HG03135 (cell line): ENCODE data around the gene MTRF1.

Experiments
- ATAC-seq: cut with Tn5 transposase; IDR thresholded peaks from one replicate; pipeline ENCODE4 v1.9.1; 2021; ENCODE audit warnings: mild to moderate bottlenecking, moderate library complexity; ENCODE audit not compliant: unreplicated experiment

The MTRF1 gene, protein sequence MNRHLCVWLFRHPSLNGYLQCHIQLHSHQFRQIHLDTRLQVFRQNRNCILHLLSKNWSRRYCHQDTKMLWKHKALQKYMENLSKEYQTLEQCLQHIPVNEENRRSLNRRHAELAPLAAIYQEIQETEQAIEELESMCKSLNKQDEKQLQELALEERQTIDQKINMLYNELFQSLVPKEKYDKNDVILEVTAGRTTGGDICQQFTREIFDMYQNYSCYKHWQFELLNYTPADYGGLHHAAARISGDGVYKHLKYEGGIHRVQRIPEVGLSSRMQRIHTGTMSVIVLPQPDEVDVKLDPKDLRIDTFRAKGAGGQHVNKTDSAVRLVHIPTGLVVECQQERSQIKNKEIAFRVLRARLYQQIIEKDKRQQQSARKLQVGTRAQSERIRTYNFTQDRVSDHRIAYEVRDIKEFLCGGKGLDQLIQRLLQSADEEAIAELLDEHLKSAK

DNA sequence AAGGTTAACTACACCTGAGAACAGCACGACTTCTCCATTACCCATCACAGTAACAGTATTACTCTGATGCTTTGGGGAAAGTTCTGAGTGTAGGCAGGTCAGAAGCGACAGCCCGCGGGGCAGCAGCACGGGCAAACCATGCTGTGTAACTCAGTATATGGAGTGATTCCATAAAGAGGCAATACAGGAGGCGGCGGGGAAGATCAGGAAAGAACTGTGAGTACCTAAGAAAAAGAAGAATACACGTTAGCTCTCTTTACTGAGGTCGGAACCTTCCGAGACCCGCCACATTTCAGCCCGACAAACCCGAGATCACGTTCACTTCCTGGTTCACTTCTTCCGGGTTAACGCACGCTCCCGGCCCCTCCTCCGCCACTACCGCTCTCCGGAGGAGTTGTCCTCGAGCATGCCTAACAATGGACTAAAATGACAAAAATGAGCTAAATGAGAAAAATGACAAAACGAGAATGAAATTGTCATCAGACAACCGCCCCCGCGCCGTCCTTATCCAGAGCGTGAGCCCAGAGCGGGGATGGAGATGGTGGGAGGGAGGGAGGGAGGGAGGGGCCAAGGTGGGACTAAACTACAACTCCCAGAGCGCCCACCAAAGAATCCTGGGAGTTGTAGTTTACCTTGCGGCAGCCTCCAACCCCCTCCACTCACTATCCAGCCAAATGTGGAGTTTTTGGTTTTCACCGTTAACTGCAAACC is at the start of gene MTRF1:
Gene MTRF1 (minus strand): TSS at position 316 of the 711 bp plus-strand sequence. CDS start 2,669 bp downstream, outside the sequence.
- ATAC-seq: peak; percentile 91

DNA sequence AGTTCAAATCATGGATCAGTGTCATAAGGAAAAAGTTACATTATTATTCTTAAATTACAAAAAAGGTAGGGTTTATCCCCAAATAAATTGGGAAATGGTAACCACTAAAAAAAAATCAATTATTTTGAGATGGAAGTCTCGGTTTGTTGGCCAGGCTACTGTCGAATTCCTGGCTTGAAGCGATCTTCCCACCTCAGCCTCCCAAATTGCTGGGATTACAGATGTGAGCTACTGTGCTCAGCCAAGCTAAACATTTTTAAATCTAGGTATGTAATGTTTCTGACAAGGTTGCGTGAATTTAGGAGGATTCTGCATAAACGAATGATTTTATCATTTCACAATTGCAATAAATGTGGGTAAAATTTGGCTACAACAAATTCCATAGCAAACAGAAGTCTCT is 49.7 kb upstream of the MTRF1 start:
- no peak for ATAC-seq

DNA sequence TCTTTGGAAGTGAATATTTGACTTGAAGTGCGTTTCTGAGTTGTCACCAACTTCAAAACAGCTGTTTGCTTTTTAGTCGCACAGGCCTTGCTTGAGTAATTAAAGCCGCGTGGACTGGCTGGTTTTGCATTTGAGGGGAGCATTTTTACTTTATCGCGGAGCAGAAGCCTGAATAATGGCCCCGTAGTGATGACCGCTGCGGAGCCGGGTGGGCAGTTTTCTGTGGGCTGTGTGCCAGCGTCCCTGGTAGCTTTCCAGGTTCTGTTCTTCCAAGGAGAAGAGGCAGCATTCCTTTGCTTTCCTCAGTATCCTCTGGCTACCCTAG is 48.8 kb upstream of the MTRF1 start:
- no peak for ATAC-seq

DNA sequence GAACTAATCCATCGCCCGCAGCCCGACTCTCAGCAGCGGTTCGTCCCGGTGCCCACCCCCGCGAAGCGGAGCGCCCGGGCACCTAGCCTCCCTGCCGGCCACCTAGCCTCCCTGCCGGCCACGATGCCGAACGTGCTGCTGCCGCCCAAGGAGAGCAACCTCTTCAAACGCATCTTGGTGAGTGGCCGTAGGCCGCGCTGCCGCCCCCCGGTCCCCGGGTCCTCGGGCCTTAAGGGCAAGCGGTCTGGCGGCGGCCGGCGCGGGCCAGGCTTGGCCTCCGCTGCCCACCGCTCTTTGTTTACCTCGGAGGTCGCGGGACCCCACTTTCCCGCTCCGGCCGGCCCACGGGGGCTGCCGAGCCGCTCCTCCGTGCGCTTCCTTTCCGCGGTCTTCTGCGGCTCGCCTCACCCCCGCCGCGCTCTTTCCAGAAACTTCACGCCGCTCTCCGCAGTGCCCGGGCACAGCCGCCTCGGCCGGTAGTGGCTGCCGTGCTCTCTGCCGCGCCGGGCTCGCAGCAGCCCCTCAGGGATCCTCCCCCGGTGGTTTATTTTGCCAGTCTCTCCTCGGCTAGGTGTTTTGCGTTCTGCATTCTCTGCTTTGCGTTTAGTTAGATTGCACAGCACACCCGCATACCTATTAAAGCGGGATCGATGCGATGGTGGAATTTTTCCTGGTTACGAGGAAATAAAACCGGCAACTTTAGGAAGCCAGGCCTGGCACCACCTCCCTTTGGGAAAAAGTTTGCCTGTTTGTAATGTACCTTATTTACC is 48.2 kb upstream of the MTRF1 start:
- ATAC-seq: peak; percentile 46

DNA sequence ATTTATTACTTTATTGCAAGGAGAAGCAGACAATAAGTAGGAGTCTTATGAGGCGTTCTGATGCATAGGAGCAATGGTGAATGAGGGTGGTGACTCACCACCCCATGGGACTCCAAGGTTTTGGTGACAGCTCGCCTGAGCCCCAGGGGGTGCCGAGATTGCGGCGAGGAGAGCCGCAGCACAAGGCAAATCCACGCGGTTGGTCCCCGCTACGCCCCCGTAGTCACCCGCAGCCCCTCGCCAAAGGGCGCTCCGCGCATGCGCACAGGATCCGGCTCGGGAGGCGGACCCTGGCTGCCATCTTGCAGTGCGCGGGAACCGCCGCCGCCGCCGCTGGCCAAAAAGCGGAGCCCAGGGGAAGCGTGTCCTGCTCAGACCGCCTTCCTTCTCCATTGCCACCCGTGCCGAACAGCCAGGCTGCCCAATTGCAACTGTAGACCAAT is 47.6 kb upstream of the MTRF1 start, which contains the start of gene NAA16:
Gene NAA16 (plus strand): TSS at position 305 of the 443 bp plus-strand sequence. CDS start 262 bp downstream, outside the sequence.
- peak; percentile 71 for ATAC-seq

DNA sequence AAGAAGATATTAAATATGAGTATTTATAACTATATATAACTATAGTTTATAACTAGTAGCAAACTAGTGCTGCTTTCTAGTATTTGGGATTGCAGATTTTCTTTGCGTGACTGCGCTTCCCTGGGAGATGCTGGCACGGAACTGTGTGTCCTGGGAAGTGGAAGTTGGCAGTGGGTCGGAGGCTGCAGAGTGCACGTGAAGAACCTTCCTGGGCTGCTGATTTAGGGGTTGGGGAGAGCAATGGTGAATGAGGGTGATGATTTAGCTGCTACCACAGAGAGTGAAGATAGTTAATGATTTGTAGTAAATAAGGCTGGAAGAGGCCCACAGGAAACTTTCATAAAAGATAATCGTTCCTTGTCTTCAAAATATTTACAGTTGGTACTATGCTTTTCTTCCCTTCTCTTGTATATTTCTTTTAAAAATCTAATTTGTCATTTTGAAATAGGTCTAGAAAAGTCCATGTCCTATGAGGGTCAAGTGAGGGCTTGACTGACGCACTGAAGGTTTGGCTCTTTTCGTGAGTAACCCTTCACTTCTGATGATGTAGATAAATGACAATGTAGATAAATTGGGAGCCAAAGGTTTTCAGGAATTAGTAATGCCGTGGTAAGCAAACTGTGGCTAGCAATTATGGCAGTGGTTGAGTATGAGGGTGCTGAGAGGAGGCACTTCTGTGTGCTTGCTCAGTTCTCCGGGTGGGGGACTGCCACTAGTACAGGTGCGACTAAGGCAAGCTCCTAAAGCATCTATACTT is 44.7 kb upstream of the MTRF1 start:
- ATAC-seq: no peak

DNA sequence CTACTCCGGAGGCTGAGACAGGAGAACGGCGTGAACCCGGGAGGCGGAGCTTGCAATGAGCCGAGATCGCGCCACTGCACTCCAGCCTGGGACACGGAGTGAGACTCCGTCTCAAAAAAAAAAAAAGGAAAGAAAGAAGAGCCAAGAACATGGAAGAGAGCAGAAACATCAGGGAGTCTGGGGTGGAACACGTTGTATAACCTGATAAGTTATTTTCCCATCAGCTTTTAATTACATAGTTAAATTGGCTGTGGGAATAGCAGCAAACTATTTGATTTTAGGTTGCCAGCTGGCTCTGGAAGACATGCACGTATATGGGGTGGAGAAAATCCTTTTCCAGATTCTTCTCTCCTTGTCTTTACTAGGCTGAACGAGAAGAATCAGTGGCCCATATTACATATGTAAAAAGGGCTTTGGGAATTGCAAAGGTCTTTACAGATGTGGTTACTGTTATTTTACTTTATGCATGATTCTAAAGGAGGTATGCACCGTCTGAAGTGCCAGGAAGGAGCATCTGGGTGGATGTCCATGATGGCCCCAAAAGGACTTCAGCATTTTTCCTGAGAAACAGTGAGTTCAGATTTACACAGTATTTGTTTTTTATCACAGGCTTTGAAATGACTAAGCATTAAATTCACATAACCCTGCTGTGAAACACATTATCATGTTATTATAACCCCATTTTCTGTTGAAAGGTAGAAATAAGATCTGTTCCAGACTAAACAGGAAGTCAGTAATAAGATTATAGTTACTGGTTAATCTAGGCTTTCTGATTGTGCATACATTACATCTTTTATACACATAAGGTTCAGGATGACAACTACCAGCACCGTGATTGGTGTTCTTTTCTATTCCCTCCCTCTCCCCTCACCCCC is 43.1 kb upstream of the MTRF1 start:
- ATAC-seq: no peak

DNA sequence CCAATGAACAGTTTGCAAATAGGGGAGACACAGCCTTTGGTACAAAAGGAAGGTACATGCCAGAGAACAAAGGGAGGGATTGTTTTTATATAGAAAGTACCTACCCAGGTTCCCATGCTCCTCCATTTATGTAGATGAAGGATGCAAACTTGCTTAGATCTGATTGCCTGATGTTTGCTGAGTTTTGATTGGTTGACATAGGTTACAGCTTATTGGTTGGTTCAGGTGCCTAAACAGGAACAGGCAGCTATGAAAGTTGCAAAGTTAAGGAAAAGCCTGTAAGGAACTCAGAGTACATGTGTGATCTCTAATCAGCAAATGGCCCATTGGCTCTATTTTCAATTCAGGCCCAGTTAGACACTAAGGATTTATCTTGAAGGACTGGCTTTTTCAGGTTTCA is 41.2 kb upstream of the MTRF1 start:
- no peak for ATAC-seq

DNA sequence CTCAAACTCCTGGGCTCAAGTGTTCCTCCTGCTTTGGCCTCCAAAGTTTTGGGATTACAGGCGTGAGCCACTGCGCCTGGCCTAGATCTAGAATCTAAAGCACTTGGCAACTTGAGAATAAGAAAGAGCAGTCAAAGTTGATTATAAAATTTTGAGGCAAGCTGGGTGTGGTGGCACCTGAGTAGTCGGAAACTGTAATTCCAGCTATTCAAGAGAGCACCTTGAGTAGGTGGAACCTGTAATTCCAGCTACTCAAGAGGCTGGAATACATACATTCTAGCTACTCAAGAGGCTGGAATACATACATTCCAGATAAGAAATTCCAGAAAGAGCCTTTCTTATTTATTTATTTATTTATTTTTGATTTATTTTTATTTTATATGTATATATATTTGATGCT is 39.4 kb upstream of the MTRF1 start:
- ATAC-seq: no peak

DNA sequence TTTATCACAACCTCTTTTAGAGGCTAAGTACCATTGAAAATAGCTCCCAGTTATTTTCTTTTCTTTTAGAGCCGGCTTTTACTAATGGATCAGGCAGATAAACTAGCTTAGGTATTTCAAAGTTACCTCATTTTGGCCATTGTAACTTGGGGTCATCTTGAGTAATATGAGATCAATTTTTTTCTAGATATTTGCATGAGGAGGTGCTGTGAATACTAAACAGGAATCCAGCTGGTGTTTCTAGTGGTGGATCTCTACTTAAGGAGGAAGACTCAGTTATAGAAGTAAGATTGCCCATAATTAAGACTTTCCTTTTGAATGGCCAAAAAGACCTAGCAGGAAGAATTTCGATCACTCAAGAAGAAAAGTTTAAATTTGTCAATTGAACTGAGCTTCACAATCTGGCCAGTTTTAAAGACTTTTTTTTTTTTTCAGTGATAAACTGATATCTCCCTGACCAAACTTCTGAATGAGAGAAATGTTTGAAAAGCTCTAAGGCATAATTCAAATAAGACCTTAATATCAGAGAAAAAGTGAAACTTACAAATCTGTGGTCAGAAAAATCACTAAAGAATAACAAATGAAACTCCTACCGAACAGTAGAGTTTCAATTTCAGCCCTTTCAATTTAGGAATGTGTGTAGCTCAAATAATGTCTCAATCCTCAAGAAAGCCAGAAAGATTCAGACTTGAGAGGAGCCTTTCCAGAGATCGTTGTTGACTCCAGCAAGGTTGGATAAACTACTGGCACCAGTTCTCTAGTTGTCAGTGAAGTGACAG is 36.1 kb upstream of the MTRF1 start:
- no peak for ATAC-seq

DNA sequence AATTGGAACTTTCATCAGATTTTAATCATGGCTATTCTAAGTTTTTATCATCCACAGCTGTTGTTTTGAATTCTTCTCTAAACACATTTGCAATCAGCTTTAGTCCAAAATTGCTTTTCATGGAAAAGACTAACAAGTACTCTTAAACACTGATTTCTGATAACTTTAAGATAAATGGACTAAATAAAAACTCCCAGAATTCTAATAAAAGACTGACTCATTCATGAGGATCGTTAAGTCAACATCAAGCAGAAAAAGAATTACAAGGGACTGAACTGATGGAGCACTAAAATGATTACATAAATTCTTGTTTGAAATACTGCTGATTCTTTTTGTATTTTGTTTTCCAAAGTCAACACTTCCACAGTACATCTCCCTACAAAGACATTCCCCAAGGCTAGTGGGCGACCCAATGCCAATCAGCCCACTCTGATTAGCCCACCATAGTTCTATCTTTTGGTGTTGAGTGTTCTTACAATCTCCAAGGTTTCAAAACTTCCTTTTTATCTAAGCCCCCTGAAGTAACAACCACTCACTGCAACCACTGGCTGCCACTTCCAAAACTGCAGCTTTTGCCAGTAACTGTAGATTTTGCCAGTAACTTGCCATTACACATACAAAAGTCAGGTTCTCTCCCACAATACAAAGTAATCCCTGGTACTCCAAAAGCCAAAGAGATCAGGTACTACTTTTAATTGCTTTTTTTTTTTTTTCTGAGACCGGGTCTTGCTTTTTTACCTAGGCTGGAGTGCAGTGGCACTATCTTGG is 33.7 kb upstream of the MTRF1 start:
- ATAC-seq: no peak

DNA sequence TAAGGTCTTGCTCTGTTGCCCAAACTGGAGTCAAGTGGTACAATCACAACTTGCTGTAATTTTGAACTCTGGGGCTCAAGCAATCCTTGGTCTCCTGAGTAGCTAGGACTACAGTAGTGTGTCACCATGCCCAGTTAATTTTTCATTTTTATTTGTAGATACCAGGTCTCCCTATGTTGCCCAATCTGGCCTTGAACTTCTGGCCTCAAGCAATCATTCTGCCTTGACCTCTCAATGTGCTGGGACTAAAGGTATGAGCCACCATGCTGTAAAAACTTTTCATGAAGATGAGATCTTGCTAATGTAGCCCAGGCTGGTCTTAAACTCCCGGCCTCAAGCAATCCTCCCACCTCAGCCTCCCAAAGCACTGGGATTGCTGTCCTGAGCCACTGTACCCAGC is 32.6 kb upstream of the MTRF1 start:
- ATAC-seq: no peak

DNA sequence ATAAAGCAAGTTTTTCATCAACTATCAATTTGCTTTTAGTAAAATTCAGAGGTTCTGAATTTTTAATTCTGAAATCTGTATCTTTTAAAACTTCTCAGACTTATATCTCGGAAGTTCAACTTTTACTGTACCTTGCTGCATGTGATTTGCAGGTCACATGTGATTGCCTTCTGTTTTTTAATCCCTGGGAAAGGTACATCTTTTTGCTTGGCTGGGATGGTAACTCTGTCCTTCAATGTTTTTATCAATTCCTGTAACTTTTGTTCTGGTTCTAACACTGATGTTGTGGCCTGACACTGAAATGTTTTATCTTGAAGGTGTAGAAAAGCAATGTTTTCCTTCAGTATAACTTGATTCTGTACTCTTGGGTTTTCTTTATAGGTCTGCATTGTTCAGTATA is 31.5 kb upstream of the MTRF1 start:
- no peak for ATAC-seq

DNA sequence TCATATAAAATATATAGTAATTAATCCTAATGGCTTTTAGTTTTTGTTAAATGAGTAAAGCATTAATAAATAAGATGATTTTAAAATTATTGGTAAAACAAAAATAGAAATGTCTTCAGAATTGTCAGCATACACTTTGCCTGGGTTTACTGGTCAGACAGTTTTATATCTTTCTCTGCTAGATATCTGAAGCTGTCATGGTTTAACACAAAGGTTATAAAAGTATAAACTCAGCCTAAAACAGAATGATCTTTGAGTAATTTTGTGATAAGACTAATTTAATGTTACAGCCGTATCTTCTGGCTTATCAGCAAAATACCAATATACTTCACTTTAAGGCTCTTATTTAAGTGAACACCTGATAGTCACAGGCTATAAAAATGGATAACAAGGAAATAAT is 29.9 kb upstream of the MTRF1 start:
- ATAC-seq: no peak

DNA sequence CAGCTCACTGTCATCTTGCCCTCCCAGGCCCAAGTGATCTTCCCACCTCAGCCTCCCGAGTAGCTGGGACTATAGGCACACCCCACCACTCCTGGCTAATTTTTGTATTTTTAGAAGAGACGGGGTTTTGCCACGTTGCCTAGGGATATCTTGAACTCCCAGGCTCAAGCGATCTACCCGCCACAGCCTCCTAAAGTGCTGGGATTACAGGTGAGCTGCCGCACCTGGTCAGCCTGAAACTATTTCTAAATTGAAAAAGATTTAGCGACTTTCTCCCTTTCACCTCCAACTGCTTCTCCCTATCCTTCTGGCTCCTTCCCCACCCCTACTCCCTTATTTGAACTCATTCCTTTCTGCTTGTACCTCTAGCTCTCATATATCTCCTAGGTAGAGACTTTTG is 27.9 kb upstream of the MTRF1 start:
- no peak for ATAC-seq

DNA sequence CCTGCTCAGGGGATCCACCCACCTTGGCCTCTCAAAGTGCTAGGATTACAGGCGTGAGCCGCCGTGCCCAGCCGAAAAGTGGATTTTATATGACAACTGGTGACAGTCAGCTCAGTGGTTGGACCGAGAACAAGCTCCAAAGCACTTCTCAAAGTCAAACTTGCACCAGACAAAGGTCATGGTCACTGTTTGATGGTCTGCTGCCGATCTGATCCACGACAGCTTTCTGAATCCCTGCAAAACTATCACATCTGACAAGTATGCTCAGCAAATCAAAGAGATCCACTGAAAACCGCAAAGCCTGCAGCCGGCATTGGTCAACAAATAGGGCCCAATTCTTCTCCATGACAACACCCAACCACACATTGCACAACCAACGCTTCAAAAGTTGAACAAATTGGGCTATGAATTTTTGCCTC is 26.1 kb upstream of the MTRF1 start:
- ATAC-seq: no peak

DNA sequence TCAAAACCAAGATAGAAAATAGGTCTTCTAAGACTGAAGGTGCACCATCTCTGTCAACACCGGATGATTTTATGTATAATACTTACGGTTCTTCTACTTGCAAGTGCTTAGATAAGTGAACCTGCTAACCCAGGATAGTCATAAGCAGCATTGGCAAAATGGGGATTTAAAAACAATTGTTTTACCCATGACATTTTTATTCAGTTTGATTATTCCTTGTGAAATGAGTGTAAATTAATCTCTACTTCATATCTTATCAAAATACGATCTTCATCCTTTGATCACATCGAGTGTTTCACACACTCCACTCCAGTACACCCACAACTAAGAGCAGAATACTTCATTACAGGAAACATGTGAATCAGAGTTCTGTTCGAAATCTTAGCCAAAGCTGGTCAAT is 23.0 kb upstream of the MTRF1 start:
- ATAC-seq: no peak
